HCT116 (cell line): Measurements from ENCODE around the gene HNRNPU. TPM values are rescaled to one million over a fixed set of nuclear protein-coding genes. Genes with fewer than 3 reads are reported as not detected.
A peak's percentile ranks its signal among the peaks of the same experiment; 100 is the strongest.

Source experiments
- ATAC-seq: fragments of 200-7000 bp; cut with Tn5 transposase; 2 replicates; pipeline ENCODE4 v1.9.1; 2020; ENCODE audit warnings: mild to moderate bottlenecking, moderate library complexity
- BruUV-seq: library from RNA; stranded (reverse); fragments of 400-500 nt; replicated peaks from 2 replicates; lab custom pipeline; 2021; lab: Mats Ljungman, UMichigan
- CTCF ChIA-PET: fragments of 300-600 bp; sonication (Branson Sonifier 250); formaldehyde crosslinking; loops from one replicate; lab custom pipeline; 2021; ENCODE audit warnings: antibody characterized with exemption; lab: Charles Lee
- POLR2A ChIA-PET: fragments of 300-600, 350-600 bp; sonication (Branson Sonifier 250); formaldehyde crosslinking; loops from one replicate; lab custom pipeline; 2021; ENCODE audit warnings: antibody characterized with exemption; lab: Charles Lee
- RAD21 ChIA-PET, 2 experiments: fragments of 300-600 bp; sonication (Branson Sonifier 250); formaldehyde crosslinking; loops; one replicate each; lab custom pipeline; 2023; ENCODE audit warnings: low total read pairs in 2 of 2; ENCODE audit not compliant: uncharacterized antibody in 2 of 2, unreplicated experiment in 2 of 2, low non-redundant PET in 1 of 2; lab: Charles Lee
- DNase-seq: peaks from one replicate; pipeline ENCODE4 v3.0.0-alpha.2; 2010; ENCODE audit warnings: low read depth, low spot score
- H2AFZ ChIP-seq: fragments of 200-600 bp; shearing (Covaris generic), sonication (generic); 2 replicates; pipeline ENCODE4 v1.6.1; 2017; ENCODE audit warnings: low read depth, mixed run types, mixed read lengths, antibody characterized with exemption, low read length; ENCODE audit not compliant: poor library complexity, severe bottlenecking
- H3K27ac ChIP-seq: 2 replicates; pipeline ENCODE4 v1.5.1; 2012; ENCODE audit warnings: low read depth, low read length
- H3K27me3 ChIP-seq: fragments of 200-600 bp; sonication (generic); 2 replicates; pipeline ENCODE4 v1.6.1; 2016; ENCODE audit warnings: mixed run types, low read length, mixed read lengths; ENCODE audit not compliant: insufficient read depth
- H3K36me3 ChIP-seq, 2 experiments: fragments of 200-500 bp in 1 of 2; fragments of 200-600 bp in 1 of 2; sonication (Bioruptor generic) in 1 of 2; sonication (generic) in 1 of 2; 2 replicates each; pipeline versions ENCODE4 v1.5.1 to v1.6.1; 2014 to 2016; ENCODE audit warnings: low read length in 2 of 2, inconsistent platforms in 1 of 2, mixed read lengths in 1 of 2, mixed run types in 1 of 2; ENCODE audit not compliant: insufficient read depth in 2 of 2, control insufficient read depth in 1 of 2
- H3K4me1 ChIP-seq, 2 experiments: fragments of 200-600 bp in 1 of 2; sonication (generic) in 1 of 2; 2 replicates each; pipeline versions ENCODE4 v1.5.1 to v1.6.1; 2012 to 2017; ENCODE audit warnings: low read length in 2 of 2, inconsistent platforms in 1 of 2, mild to moderate bottlenecking in 1 of 2, mixed read lengths in 1 of 2, mixed run types in 1 of 2, moderate library complexity in 1 of 2; ENCODE audit not compliant: insufficient read depth in 2 of 2, control insufficient read depth in 1 of 2
- H3K4me2 ChIP-seq: fragments of 200-600 bp; sonication (generic); 2 replicates; pipeline ENCODE4 v1.6.1; 2017; ENCODE audit warnings: mixed run types, low read length, mixed read lengths
- H3K4me3 ChIP-seq, 2 experiments: fragments of 200-600 bp in 1 of 2; sonication (generic) in 1 of 2; replicated peaks in 1 of 2; 2 replicates each; pipeline ENCODE4 v1.5.1; 2011 to 2016; ENCODE audit warnings: low read length in 2 of 2, control low read depth in 1 of 2, low read depth in 1 of 2, mild to moderate bottlenecking in 1 of 2, mixed read lengths in 1 of 2, mixed run types in 1 of 2
- H3K79me2 ChIP-seq: fragments of 200-600 bp; sonication (generic); 2 replicates; pipeline ENCODE4 v1.6.1; 2017; ENCODE audit warnings: mild to moderate bottlenecking, mixed run types, low read length, moderate library complexity, mixed read lengths; ENCODE audit not compliant: insufficient read depth
- H3K9ac ChIP-seq: fragments of 200-600 bp; sonication (generic); 2 replicates; pipeline ENCODE4 v1.6.1; 2016; ENCODE audit warnings: low read length, mixed read lengths
- H3K9me2 ChIP-seq: fragments of 200-600 bp; sonication (generic), shearing (Covaris generic); 2 replicates; pipeline ENCODE4 v1.6.1; 2017; ENCODE audit warnings: mixed run types, mild to moderate bottlenecking, moderate library complexity; ENCODE audit not compliant: insufficient read depth
- H3K9me3 ChIP-seq, 2 experiments: fragments of 200-500 bp in 1 of 2; fragments of 200-600 bp in 1 of 2; sonication (Bioruptor generic) in 1 of 2; sonication (generic) in 1 of 2; 2 replicates each; pipeline ENCODE4 v1.6.1; 2014 to 2017; ENCODE audit warnings: low read length in 2 of 2, mixed read lengths in 2 of 2, inconsistent platforms in 1 of 2, low read depth in 1 of 2, mild to moderate bottlenecking in 1 of 2, mixed run types in 1 of 2, moderate library complexity in 1 of 2; ENCODE audit not compliant: control insufficient read depth in 1 of 2, insufficient read depth in 1 of 2
- H4K20me1 ChIP-seq: fragments of 200-600 bp; sonication (generic), shearing (Covaris generic); 2 replicates; pipeline ENCODE4 v1.6.1; 2017; ENCODE audit warnings: mixed run types, mild to moderate bottlenecking, moderate library complexity; ENCODE audit not compliant: insufficient read depth
- ATF3 ChIP-seq: IDR thresholded peaks from 2 replicates; pipeline ENCODE4 v1.6.1; 2012
- RAD21 ChIP-seq: IDR thresholded peaks from 2 replicates; pipeline ENCODE4 v1.6.1; 2012; ENCODE audit warnings: low read depth, mild to moderate bottlenecking
- SIN3A ChIP-seq: IDR thresholded peaks from 2 replicates; pipeline ENCODE4 v1.6.1; 2012; ENCODE audit warnings: low read depth
- ZFX ChIP-seq: fragments of 450-650 bp; IDR thresholded peaks from 2 replicates; pipeline ENCODE4 v1.6.1; 2017
- ZNF274 ChIP-seq: fragments of 200-500 bp; sonication (Bioruptor generic); IDR thresholded peaks from 2 replicates; pipeline ENCODE4 v1.6.1; 2014; ENCODE audit warnings: mild to moderate bottlenecking, low read depth, low read length, inconsistent platforms
- intact Hi-C: fragments of 100-400 bp; cut with micrococcal nuclease; formaldehyde crosslinking; loops from 2 replicates; pipeline ENCODE4 v1.10.0; 2022
- total RNA-seq: library from RNA; stranded (reverse); gene quantifications from one replicate; pipeline ENCODE4 v1.2.1, GENCODE V29; 2021; ENCODE audit not compliant: unreplicated experiment

Gene HNRNPU
- total RNA-seq, 1 experiment from 2014 or later: 424 TPM

- Histone ChIP-seq H2AFZ (peak overlapping the region; percentile 84), H3K27ac (peak overlapping the region; percentile 67), H3K79me2 (peaks cover 42% of the 10 kb centered on the region), H4K20me1 (peaks cover 28% of the 10 kb centered on the region), H3K9ac (peak overlapping the region; percentile 95), H3K9me3 (no peaks in the 10 kb centered on the region), H3K27me3 (no peaks in the 10 kb centered on the region), H3K9me2 (no peaks in the 10 kb centered on the region), H3K4me2 (peak overlapping the region; percentile 87), H3K36me3 (peaks cover 23 to 27% of the 10 kb centered on the region in 2 experiments), H3K4me3 (peak overlapping the region; percentile 93 to 98)
- intact Hi-C loops: loop anchor here (1.0 kb wide), 1 partner anchor 105 kb away; no protein-coding TSS in a partner anchor
- ChIA-PET CTCF (interaction anchor here (2.7 kb wide), 1 partner anchor 177 kb away, joined by 14 read pairs; no protein-coding TSS in a partner anchor), POLR2A (interaction anchor here (1.5 to 1.6 kb wide), 2 partner anchors 104 to 178 kb away, joined by 3 to 4 read pairs; a partner anchor contains a TSS), RAD21 (no interaction called here)
- TSS peak; percentile 99 for BruUV-seq
- TF ChIP-seq ZNF274 (no peak), RAD21 (0 out of 2 replicates have a peak, but pooled peaks have one; percentile 1)
- TF ChIP-seq, all 23 proteins: peak for 1
- DNase-seq: no peak
- peaks cover 18 to 28% of the 10 kb centered on the region in 2 experiments for H3K4me1 ChIP-seq
- ATAC-seq: no peak
These were observed 657 bp upstream of the HNRNPU start for GRCh38 chr1:244865028-244865371.

- no peak for DNase-seq
- peak; percentile 8 for ATAC-seq
- BruUV-seq: TSS peak; percentile 56
These were observed 671 bp downstream of the HNRNPU start for GRCh38 chr1:244863491-244864252.

More at GRCh38 chr1:244863491-244864252, 671 bp downstream of the HNRNPU start:
- Histone ChIP-seq H3K36me3 (peaks cover 35 to 41% of the 10 kb centered on the region in 2 experiments), H4K20me1 (peaks cover 41% of the 10 kb centered on the region), H2AFZ (no peak overlapping the region), H3K4me1 (peaks cover 18 to 25% of the 10 kb centered on the region in 2 experiments), H3K9me2 (no peaks in the 10 kb centered on the region), H3K4me2 (peak overlapping the region; percentile 87), H3K79me2 (peaks cover 55% of the 10 kb centered on the region), H3K9ac (peak overlapping the region; percentile 95), H3K9me3 (no peaks in the 10 kb centered on the region)
- ChIA-PET CTCF (interaction anchor here (2.7 kb wide), 1 partner anchor 178 kb away, joined by 14 read pairs; no protein-coding TSS in a partner anchor), RAD21 (interaction anchor here (0.7 to 1.2 kb wide), 2 partner anchors 29 to 179 kb away, joined by 4 read pairs; no protein-coding TSS in a partner anchor), POLR2A (interaction anchor here (0.7 to 1.6 kb wide), 5 partner anchors 11 to 180 kb away, joined by 3 to 4 read pairs (median 3); no protein-coding TSS in a partner anchor)
- intact Hi-C loops: loop anchor here (5.0 kb wide), 1 partner anchor 179 kb away; no protein-coding TSS in a partner anchor
- TF ChIP-seq ZFX: peak; percentile 78
- TF ChIP-seq ATF3: no peak
- TF ChIP-seq SIN3A: peak; percentile 13; the same call in 1 of the 2 replicates
- TF ChIP-seq, all 23 proteins: peak for 2
- Histone ChIP-seq H3K27me3 (no peaks in the 10 kb centered on the region), H3K4me3 (peak overlapping the region; percentile 93 to 98), H3K27ac (peak overlapping the region; percentile 94)
